ENCODE measurements around the gene ANKRD16.

ANKRD16 gene

GRCh38 chr10:5895804-5896203 is 6.1 kb upstream of the ANKRD16 start:
- Histone ChIP-seq H3K4me1 (ENCODE audit: control insufficient read depth in 5 of 5, insufficient read depth in 5 of 5, low read length in 5 of 5) (peaks cover 5 to 19% (median 15%) of the 10 kb centered on the region in 5 donors), H3K36me3 (ENCODE audit: control insufficient read depth in 5 of 5, insufficient read depth in 5 of 5, low read length in 5 of 5) (peaks cover 0 to 32% (median 26%) of the 10 kb centered on the region in 5 donors), H3K27ac (ENCODE audit: low read depth, low read length) (no peak overlapping the region), H3K9me3 (ENCODE audit: control insufficient read depth in 5 of 5, low read length in 5 of 5) (peaks cover 0 to 7% (median 5%) of the 10 kb centered on the region in 5 donors), H3K4me3 (ENCODE audit: low read depth in 1 of 5, low read length in 5 of 5) (no peak overlapping the region), H3K27me3 (ENCODE audit: control insufficient read depth in 5 of 5, insufficient read depth in 4 of 5, low read length in 5 of 5) (no peaks in the 10 kb centered on the region), H3K9ac (ENCODE audit: low read length in 5 of 5) (no peak overlapping the region)

GRCh38 chr10:5895365-5895764 is 5.7 kb upstream of the ANKRD16 start:
- Histone ChIP-seq H3K36me3 (ENCODE audit: control insufficient read depth in 5 of 5, insufficient read depth in 5 of 5, low read length in 5 of 5) (peaks cover 0 to 32% (median 26%) of the 10 kb centered on the region in 5 donors), H3K4me1 (ENCODE audit: control insufficient read depth in 5 of 5, insufficient read depth in 5 of 5, low read length in 5 of 5) (peaks cover 5 to 22% (median 18%) of the 10 kb centered on the region in 5 donors), H3K27ac (ENCODE audit: low read depth, low read length) (no peak overlapping the region), H3K27me3 (ENCODE audit: control insufficient read depth in 5 of 5, insufficient read depth in 4 of 5, low read length in 5 of 5) (no peaks in the 10 kb centered on the region), H3K4me3 (ENCODE audit: low read depth in 1 of 5, low read length in 5 of 5) (no peak overlapping the region), H3K9ac (ENCODE audit: low read length in 5 of 5) (no peak overlapping the region), H3K9me3 (ENCODE audit: control insufficient read depth in 5 of 5, low read length in 5 of 5) (peaks cover 0 to 7% (median 5%) of the 10 kb centered on the region in 5 donors)

- no peak overlapping the region for H3K4me3 ChIP-seq (ENCODE audit: low read depth in 1 of 5, low read length in 5 of 5)
- H3K9ac ChIP-seq (ENCODE audit: low read length in 5 of 5): no peak overlapping the region
- H3K36me3 ChIP-seq (ENCODE audit: control insufficient read depth in 5 of 5, insufficient read depth in 5 of 5, low read length in 5 of 5): peaks cover 0 to 32% (median 26%) of the 10 kb centered on the region in 5 donors
- H3K4me1 ChIP-seq (ENCODE audit: control insufficient read depth in 5 of 5, insufficient read depth in 5 of 5, low read length in 5 of 5): peaks cover 5 to 22% (median 18%) of the 10 kb centered on the region in 5 donors
- H3K27me3 ChIP-seq (ENCODE audit: control insufficient read depth in 5 of 5, insufficient read depth in 4 of 5, low read length in 5 of 5): no peaks in the 10 kb centered on the region
- H3K27ac ChIP-seq (ENCODE audit: low read depth, low read length): no peak overlapping the region
- H3K9me3 ChIP-seq (ENCODE audit: control insufficient read depth in 5 of 5, low read length in 5 of 5): peaks cover 0 to 7% (median 5%) of the 10 kb centered on the region in 5 donors
Observed at GRCh38 chr10:5894873-5895272, 5.2 kb upstream of the ANKRD16 start.

- Histone ChIP-seq H3K27me3 (ENCODE audit: control insufficient read depth in 5 of 5, insufficient read depth in 4 of 5, low read length in 5 of 5) (no peaks in the 10 kb centered on the region), H3K4me1 (ENCODE audit: control insufficient read depth in 5 of 5, insufficient read depth in 5 of 5, low read length in 5 of 5) (peaks cover 5 to 22% (median 19%) of the 10 kb centered on the region in 5 donors), H3K9ac (ENCODE audit: low read length in 5 of 5) (no peak overlapping the region), H3K4me3 (ENCODE audit: low read depth in 1 of 5, low read length in 5 of 5) (no peak overlapping the region), H3K27ac (ENCODE audit: low read depth, low read length) (no peak overlapping the region), H3K36me3 (ENCODE audit: control insufficient read depth in 5 of 5, insufficient read depth in 5 of 5, low read length in 5 of 5) (peaks cover 0 to 32% (median 26%) of the 10 kb centered on the region in 5 donors), H3K9me3 (ENCODE audit: control insufficient read depth in 5 of 5, low read length in 5 of 5) (peaks cover 0 to 7% (median 5%) of the 10 kb centered on the region in 5 donors)
Observed at GRCh38 chr10:5894403-5894802, 4.7 kb upstream of the ANKRD16 start.

- Histone ChIP-seq H3K9ac (ENCODE audit: low read length in 5 of 5) (no peak overlapping the region), H3K27me3 (ENCODE audit: control insufficient read depth in 5 of 5, insufficient read depth in 4 of 5, low read length in 5 of 5) (no peaks in the 10 kb centered on the region), H3K36me3 (ENCODE audit: control insufficient read depth in 5 of 5, insufficient read depth in 5 of 5, low read length in 5 of 5) (peaks cover 0 to 32% (median 25%) of the 10 kb centered on the region in 5 donors), H3K9me3 (ENCODE audit: control insufficient read depth in 5 of 5, low read length in 5 of 5) (peaks cover 0 to 7% (median 5%) of the 10 kb centered on the region in 5 donors), H3K27ac (ENCODE audit: low read depth, low read length) (no peak overlapping the region), H3K4me3 (ENCODE audit: low read depth in 1 of 5, low read length in 5 of 5) (no peak overlapping the region), H3K4me1 (ENCODE audit: control insufficient read depth in 5 of 5, insufficient read depth in 5 of 5, low read length in 5 of 5) (peaks cover 11 to 29% (median 27%) of the 10 kb centered on the region in 5 donors)
Observed at GRCh38 chr10:5893321-5893720, 3.6 kb upstream of the ANKRD16 start.

- Histone ChIP-seq H3K27ac (ENCODE audit: low read depth, low read length) (no peak overlapping the region), H3K36me3 (ENCODE audit: control insufficient read depth in 5 of 5, insufficient read depth in 5 of 5, low read length in 5 of 5) (peaks cover 0 to 27% (median 27%) of the 10 kb centered on the region in 5 donors), H3K4me1 (ENCODE audit: control insufficient read depth in 5 of 5, insufficient read depth in 5 of 5, low read length in 5 of 5) (peaks cover 14 to 37% (median 34%) of the 10 kb centered on the region in 5 donors), H3K27me3 (ENCODE audit: control insufficient read depth in 5 of 5, insufficient read depth in 4 of 5, low read length in 5 of 5) (no peaks in the 10 kb centered on the region), H3K9ac (ENCODE audit: low read length in 5 of 5) (no peak overlapping the region), H3K9me3 (ENCODE audit: control insufficient read depth in 5 of 5, low read length in 5 of 5) (no peaks in the 10 kb centered on the region), H3K4me3 (ENCODE audit: low read depth in 1 of 5, low read length in 5 of 5) (no peak overlapping the region)
Observed at GRCh38 chr10:5892007-5892406, 2.3 kb upstream of the ANKRD16 start.

GRCh38 chr10:5891009-5891408 is 1.3 kb upstream of the ANKRD16 start:
- peak overlapping the region; percentile 66 to 95 (median 86) for H3K9ac ChIP-seq (ENCODE audit: low read length in 5 of 5)
- H3K36me3 ChIP-seq (ENCODE audit: control insufficient read depth in 5 of 5, insufficient read depth in 5 of 5, low read length in 5 of 5): peaks cover 0 to 22% (median 21%) of the 10 kb centered on the region in 5 donors
- no peaks in the 10 kb centered on the region for H3K27me3 ChIP-seq (ENCODE audit: control insufficient read depth in 5 of 5, insufficient read depth in 4 of 5, low read length in 5 of 5)
- H3K4me1 ChIP-seq (ENCODE audit: control insufficient read depth in 5 of 5, insufficient read depth in 5 of 5, low read length in 5 of 5): peaks cover 14 to 37% (median 34%) of the 10 kb centered on the region in 5 donors
- peak overlapping the region; percentile 60 for H3K27ac ChIP-seq (ENCODE audit: low read depth, low read length)
- no peaks in the 10 kb centered on the region for H3K9me3 ChIP-seq (ENCODE audit: control insufficient read depth in 5 of 5, low read length in 5 of 5)
- H3K4me3 ChIP-seq (ENCODE audit: low read depth in 1 of 5, low read length in 5 of 5): peak overlapping the region; percentile 55 to 96 (median 88)

GRCh38 chr10:5890452-5890915 is 791 bp upstream of the ANKRD16 start:
- Histone ChIP-seq H3K27me3 (ENCODE audit: control insufficient read depth in 5 of 5, insufficient read depth in 4 of 5, low read length in 5 of 5) (no peaks in the 10 kb centered on the region), H3K4me3 (ENCODE audit: low read depth in 1 of 5, low read length in 5 of 5) (peak overlapping the region; percentile 55 to 96 (median 88)), H3K9ac (ENCODE audit: low read length in 5 of 5) (peak overlapping the region; percentile 66 to 95 (median 86)), H3K9me3 (ENCODE audit: control insufficient read depth in 5 of 5, low read length in 5 of 5) (no peaks in the 10 kb centered on the region), H3K27ac (ENCODE audit: low read depth, low read length) (peak overlapping the region; percentile 60), H3K36me3 (ENCODE audit: control insufficient read depth in 5 of 5, insufficient read depth in 5 of 5, low read length in 5 of 5) (peaks cover 0 to 21% (median 16%) of the 10 kb centered on the region in 5 donors), H3K4me1 (ENCODE audit: control insufficient read depth in 5 of 5, insufficient read depth in 5 of 5, low read length in 5 of 5) (peaks cover 14 to 37% (median 34%) of the 10 kb centered on the region in 5 donors)

GRCh38 chr10:5888843-5889623 is 660 bp downstream of the ANKRD16 start:
- Histone ChIP-seq H3K36me3 (ENCODE audit: control insufficient read depth in 5 of 5, insufficient read depth in 5 of 5, low read length in 5 of 5) (peaks cover 0 to 16% (median 11%) of the 10 kb centered on the region in 5 donors), H3K4me3 (ENCODE audit: low read depth in 1 of 5, low read length in 5 of 5) (peak overlapping the region; percentile 80 to 87 (median 82)), H3K27ac (ENCODE audit: low read depth, low read length) (peak overlapping the region; percentile 62), H3K27me3 (ENCODE audit: control insufficient read depth in 5 of 5, insufficient read depth in 4 of 5, low read length in 5 of 5) (no peaks in the 10 kb centered on the region), H3K9me3 (ENCODE audit: control insufficient read depth in 5 of 5, low read length in 5 of 5) (no peaks in the 10 kb centered on the region), H3K9ac (ENCODE audit: low read length in 5 of 5) (peak overlapping the region; percentile 70 to 84 (median 82)), H3K4me1 (ENCODE audit: control insufficient read depth in 5 of 5, insufficient read depth in 5 of 5, low read length in 5 of 5) (peaks cover 14 to 37% (median 34%) of the 10 kb centered on the region in 5 donors)

- no peaks in the 10 kb centered on the region for H3K27me3 ChIP-seq (ENCODE audit: control insufficient read depth in 5 of 5, insufficient read depth in 4 of 5, low read length in 5 of 5)
- H3K4me3 ChIP-seq (ENCODE audit: low read depth in 1 of 5, low read length in 5 of 5): peak overlapping the region; percentile 80 to 87 (median 82)
- peaks cover 0 to 20% (median 16%) of the 10 kb centered on the region in 5 donors for H3K36me3 ChIP-seq (ENCODE audit: control insufficient read depth in 5 of 5, insufficient read depth in 5 of 5, low read length in 5 of 5)
- peak overlapping the region; percentile 65 to 84 (median 71) for H3K9ac ChIP-seq (ENCODE audit: low read length in 5 of 5)
- H3K27ac ChIP-seq (ENCODE audit: low read depth, low read length): no peak overlapping the region
- H3K9me3 ChIP-seq (ENCODE audit: control insufficient read depth in 5 of 5, low read length in 5 of 5): no peaks in the 10 kb centered on the region
- peaks cover 14 to 37% (median 34%) of the 10 kb centered on the region in 5 donors for H3K4me1 ChIP-seq (ENCODE audit: control insufficient read depth in 5 of 5, insufficient read depth in 5 of 5, low read length in 5 of 5)
Observed at GRCh38 chr10:5888351-5888750, 1.3 kb downstream of the ANKRD16 start.
